ENCODE results near the gene DNA2. TPM values are rescaled to one million over a fixed set of nuclear protein-coding genes. Genes with fewer than 3 reads are reported as not detected.

Gene DNA2
- total and polyA plus RNA-seq, 2 of the 4 experiments (the other 2 are of a cell fraction), result 3.9 to 5.6 TPM

DNA sequence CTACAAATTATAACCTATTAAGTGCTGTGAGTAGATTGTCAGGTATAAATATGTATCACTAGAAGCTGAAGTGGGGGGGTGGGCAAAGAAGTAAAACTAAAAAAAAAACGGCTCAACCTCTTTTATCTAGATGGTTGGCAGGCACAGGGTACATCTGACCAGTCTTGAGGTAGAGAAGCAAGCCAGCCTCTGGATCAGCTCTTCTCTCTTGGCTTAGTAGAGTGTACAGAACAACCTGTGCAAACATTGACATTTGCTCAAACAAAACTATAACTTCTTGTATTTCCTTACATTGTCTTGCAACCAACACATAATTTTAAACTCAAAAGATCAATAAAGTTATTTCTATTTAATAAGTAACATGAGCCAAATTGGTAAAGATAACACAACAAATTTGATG, 25.6 kb downstream of the DNA2 start:
- Histone ChIP-seq H2AK9ac (replicated peaks; ENCODE audit: low read depth, low read length, poor library complexity) (no peak overlapping the region), H2BK5ac (ENCODE audit: low read depth, low read length, poor library complexity, severe bottlenecking) (no peak overlapping the region), H3K18ac (ENCODE audit: low read depth, low read length) (no peak overlapping the region), H4K8ac (ENCODE audit: low read depth in 2 of 2, low read length in 2 of 2) (no peak overlapping the region), H3K27me3 (ENCODE audit: control insufficient read depth, insufficient read depth, low read length) (no peaks in the 10 kb centered on the region), H4K5ac (ENCODE audit: low read depth, low read length) (no peak overlapping the region), H3K4me3 (ENCODE audit: insufficient read depth, low read depth, low read length) (no peak overlapping the region), H2BK120ac (ENCODE audit: low read depth, low read length) (no peak overlapping the region), H3K9me1 (ENCODE audit: insufficient read depth, low read length) (no peaks in the 10 kb centered on the region), H3K79me1 (ENCODE audit: low read depth in 1 of 2, low read length in 2 of 2) (no peaks in the 10 kb centered on the region), H3K4ac (ENCODE audit: low read depth, low read length) (no peak overlapping the region), H2AFZ (replicated peaks; ENCODE audit: low read length, poor library complexity) (no peak overlapping the region), H3K27ac (ENCODE audit: insufficient read depth, low read length) (no peak overlapping the region), H4K20me1 (ENCODE audit: insufficient read depth, low read length) (no peaks in the 10 kb centered on the region), H3K4me1 (ENCODE audit: control insufficient read depth, insufficient read depth, low read length) (no peaks in the 10 kb centered on the region), H2AK5ac (ENCODE audit: low read depth, low read length) (no peak overlapping the region), H3K23ac (ENCODE audit: low read depth, low read length) (no peak overlapping the region), H3K14ac (replicated peaks; ENCODE audit: low read depth, low read length) (no peak overlapping the region), H3K9ac (ENCODE audit: low read depth, low read length) (no peak overlapping the region), H3K56ac (ENCODE audit: extremely low read depth, insufficient read depth, low read length) (no peak overlapping the region), H3K4me2 (ENCODE audit: low read depth, low read length) (no peak overlapping the region), H3K9me3 (ENCODE audit: control insufficient read depth, insufficient read depth, low read length) (no peaks in the 10 kb centered on the region), H3K36me3 (ENCODE audit: control insufficient read depth, insufficient read depth, low read length) (no peaks in the 10 kb centered on the region), H4K91ac (ENCODE audit: insufficient read depth, low read depth, low read length) (no peak overlapping the region), H2BK15ac (ENCODE audit: low read depth, low read length) (no peak overlapping the region), H2BK20ac (ENCODE audit: low read depth, low read length) (no peak overlapping the region)
- no peak for ATAC-seq (ENCODE audit: low read depth)
- no TSS peak for BruUV-seq (replicated peaks)
- in situ Hi-C loops (cut with MboI; ENCODE audit: low sequenced_read_pairs) (no loop called here), intact Hi-C loops (cut with micrococcal nuclease) (no loop called here), dilution Hi-C loops (cut with HindIII; ENCODE audit: low sequenced_read_pairs, unreplicated experiment) (no loop called here)
- no CpG with 5 or more reads among the region's 1 CpG for WGBS, 2 experiments (ENCODE audit: extremely low coverage in 2 of 2, insufficient read length in 1 of 2)
- no peak for DNase-seq
- no peak for TF ChIP-seq CHD1 (IDR thresholded peaks at IDR 0.05; ENCODE audit: low read depth, low read length)
- no peak for TF ChIP-seq POLR2A (IDR thresholded peaks at IDR 0.05; ENCODE audit: low read depth, low read length)
- no peak for TF ChIP-seq MAZ (IDR thresholded peaks at IDR 0.05; ENCODE audit: borderline replicate concordance, low read depth, low read length)
- TF ChIP-seq RCOR1 (IDR thresholded peaks at IDR 0.05; ENCODE audit: insufficient replicate concordance, low read length), result no peak
- no peak for TF ChIP-seq BHLHE40 (IDR thresholded peaks at IDR 0.05; ENCODE audit: low read depth, low read length)
- TF ChIP-seq MAFK (IDR thresholded peaks at IDR 0.05; ENCODE audit: low read depth, low read length), result no peak
- TF ChIP-seq, protein P1, sequence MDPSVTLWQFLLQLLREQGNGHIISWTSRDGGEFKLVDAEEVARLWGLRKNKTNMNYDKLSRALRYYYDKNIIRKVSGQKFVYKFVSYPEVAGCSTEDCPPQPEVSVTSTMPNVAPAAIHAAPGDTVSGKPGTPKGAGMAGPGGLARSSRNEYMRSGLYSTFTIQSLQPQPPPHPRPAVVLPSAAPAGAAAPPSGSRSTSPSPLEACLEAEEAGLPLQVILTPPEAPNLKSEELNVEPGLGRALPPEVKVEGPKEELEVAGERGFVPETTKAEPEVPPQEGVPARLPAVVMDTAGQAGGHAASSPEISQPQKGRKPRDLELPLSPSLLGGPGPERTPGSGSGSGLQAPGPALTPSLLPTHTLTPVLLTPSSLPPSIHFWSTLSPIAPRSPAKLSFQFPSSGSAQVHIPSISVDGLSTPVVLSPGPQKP (IDR thresholded peaks at IDR 0.05; ENCODE audit: borderline replicate concordance, low read depth, low read length), result no peak
- no peak for TF ChIP-seq RAD21 (IDR thresholded peaks at IDR 0.05; ENCODE audit: low read length)
- no peak for TF ChIP-seq CEBPB (IDR thresholded peaks at IDR 0.05; ENCODE audit: low read depth, low read length)
- no peak for TF ChIP-seq NFE2L2 (IDR thresholded peaks at IDR 0.05; ENCODE audit: low read depth, low read length)
- TF ChIP-seq SMC3 (IDR thresholded peaks at IDR 0.05; ENCODE audit: low read depth, low read length), result no peak
- TF ChIP-seq FOS (IDR thresholded peaks at IDR 0.05; ENCODE audit: low read depth, low read length), result no peak
- TF ChIP-seq, protein P2, sequence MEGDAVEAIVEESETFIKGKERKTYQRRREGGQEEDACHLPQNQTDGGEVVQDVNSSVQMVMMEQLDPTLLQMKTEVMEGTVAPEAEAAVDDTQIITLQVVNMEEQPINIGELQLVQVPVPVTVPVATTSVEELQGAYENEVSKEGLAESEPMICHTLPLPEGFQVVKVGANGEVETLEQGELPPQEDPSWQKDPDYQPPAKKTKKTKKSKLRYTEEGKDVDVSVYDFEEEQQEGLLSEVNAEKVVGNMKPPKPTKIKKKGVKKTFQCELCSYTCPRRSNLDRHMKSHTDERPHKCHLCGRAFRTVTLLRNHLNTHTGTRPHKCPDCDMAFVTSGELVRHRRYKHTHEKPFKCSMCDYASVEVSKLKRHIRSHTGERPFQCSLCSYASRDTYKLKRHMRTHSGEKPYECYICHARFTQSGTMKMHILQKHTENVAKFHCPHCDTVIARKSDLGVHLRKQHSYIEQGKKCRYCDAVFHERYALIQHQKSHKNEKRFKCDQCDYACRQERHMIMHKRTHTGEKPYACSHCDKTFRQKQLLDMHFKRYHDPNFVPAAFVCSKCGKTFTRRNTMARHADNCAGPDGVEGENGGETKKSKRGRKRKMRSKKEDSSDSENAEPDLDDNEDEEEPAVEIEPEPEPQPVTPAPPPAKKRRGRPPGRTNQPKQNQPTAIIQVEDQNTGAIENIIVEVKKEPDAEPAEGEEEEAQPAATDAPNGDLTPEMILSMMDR (conservative IDR thresholded peaks at IDR 0.05; ENCODE audit: low read depth, low read length), result no peak
- no peak for TF ChIP-seq RFX5 (IDR thresholded peaks at IDR 0.05; ENCODE audit: low read depth, low read length)
- TF ChIP-seq, protein P3, sequence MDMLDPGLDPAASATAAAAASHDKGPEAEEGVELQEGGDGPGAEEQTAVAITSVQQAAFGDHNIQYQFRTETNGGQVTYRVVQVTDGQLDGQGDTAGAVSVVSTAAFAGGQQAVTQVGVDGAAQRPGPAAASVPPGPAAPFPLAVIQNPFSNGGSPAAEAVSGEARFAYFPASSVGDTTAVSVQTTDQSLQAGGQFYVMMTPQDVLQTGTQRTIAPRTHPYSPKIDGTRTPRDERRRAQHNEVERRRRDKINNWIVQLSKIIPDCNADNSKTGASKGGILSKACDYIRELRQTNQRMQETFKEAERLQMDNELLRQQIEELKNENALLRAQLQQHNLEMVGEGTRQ (IDR thresholded peaks at IDR 0.05; ENCODE audit: low read depth, low read length), result no peak
- TF ChIP-seq MXI1 (IDR thresholded peaks at IDR 0.05; ENCODE audit: borderline replicate concordance, low read depth, low read length), result no peak
- ChIA-PET POLR2A (ENCODE audit: unreplicated experiment) (no interaction called here), CTCF (interaction anchor here (0.6 kb wide), 1 partner anchor 229 kb away, joined by 6 read pairs; no protein-coding TSS in a partner anchor)

Measured in IMR-90 (cell line).